Left colon (tissue), 2 donors: Measurements from ENCODE around the gene CDK8. TPM values are rescaled to one million over a fixed set of nuclear protein-coding genes. Genes with fewer than 3 reads are reported as not detected.

ENCODE experiments used
- ATAC-seq: fragments of 200-7000 bp; cut with Tn5 transposase; one replicate; pipeline ENCODE4 v1.9.1; 2020; ENCODE audit warnings: mild to moderate bottlenecking, moderate library complexity
- DNase-seq, 2 donors: peaks; one replicate each; pipeline ENCODE4 v3.0.0-alpha.2; 2020
- intact Hi-C, 2 donors: fragments of 100-400 bp; cut with DNase I in 1 of 2; cut with micrococcal nuclease in 1 of 2; formaldehyde crosslinking; loops; one replicate each; pipeline versions ENCODE4 v1.11.2 to v1.14.0; 2022; cut with DNase I, micrococcal nuclease
- long read RNA-seq: library from polyadenylated mRNA; unstranded; transcript quantifications from one replicate; pipeline ENCODE4 v2.0.0, GENCODE V29; 2021
- total RNA-seq, 2 donors: library from RNA; stranded (reverse); fragmentation: NEBNext Ultra II Directional; extraction: Animal tissue kit (Norgen Biotek cat#: 25700); gene quantifications; one replicate each; pipeline ENCODE4 v1.2.1, GENCODE V29; 2021
- donor health status: DM: no; HTN: no; CAD: no.
- donor health status: DM: yes; HTN: yes; CAD: no.

CDK8 gene
- total RNA-seq: 10 to 100 TPM; 16.5 to 23.0 TPM
- long read RNA-seq, transcript CDK8-201 (13 exons, 3,055 nt): major isoform, 7 of 11 reads
- long read RNA-seq, partial matches to known transcripts: 2 of 11 reads
- long read RNA-seq, other reads (novel, unspliced or antisense): 2 of 11 reads

DNA sequence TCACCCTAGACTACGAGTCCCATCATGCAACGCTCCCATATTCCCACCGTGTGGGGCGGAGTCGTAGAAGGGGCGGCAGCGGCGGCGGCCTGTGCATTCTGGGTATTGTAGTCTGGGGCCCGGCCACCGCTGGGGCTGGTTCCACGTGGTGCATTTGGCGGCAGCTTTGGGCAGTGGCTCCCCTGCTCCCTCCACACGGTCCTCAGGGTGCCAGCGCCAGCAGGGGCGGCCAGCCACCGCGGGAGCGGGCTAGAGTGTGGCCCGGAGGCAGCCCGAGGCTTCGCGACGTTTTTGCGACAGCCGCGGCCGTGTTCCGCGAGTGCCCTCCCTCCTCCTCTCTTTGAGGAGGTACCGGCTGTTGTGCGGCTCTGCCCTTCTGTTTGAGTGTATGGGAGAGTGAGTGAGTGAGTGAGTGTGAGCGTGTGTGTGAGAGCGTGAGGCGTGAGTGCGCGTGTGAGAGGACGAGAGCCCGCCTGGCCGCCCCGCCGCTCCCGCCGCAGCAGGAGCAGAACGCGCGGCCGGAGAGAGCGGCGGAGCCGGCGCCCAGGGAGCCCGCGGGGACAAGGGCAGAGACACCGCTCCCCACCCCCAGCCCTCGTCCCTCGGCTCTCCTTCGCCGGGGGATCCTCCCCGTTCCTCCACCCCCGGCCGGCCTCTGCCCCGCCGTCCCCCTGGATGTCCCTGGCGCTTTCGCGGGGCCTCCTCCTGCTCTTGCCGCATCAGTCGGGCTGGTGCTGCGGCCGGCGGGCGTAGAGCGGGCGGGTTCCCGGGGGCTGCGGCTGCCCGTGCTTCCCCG, at the start of gene CDK8:
TSS of gene CDK8 (plus strand) at position 343 of the 796 bp plus-strand sequence. CDS start 513 bp downstream, outside the sequence.
- DNase-seq (peak; percentile 93 to 95), ATAC-seq (peak; percentile 90)
- intact Hi-C loops: no loop called here

DNA sequence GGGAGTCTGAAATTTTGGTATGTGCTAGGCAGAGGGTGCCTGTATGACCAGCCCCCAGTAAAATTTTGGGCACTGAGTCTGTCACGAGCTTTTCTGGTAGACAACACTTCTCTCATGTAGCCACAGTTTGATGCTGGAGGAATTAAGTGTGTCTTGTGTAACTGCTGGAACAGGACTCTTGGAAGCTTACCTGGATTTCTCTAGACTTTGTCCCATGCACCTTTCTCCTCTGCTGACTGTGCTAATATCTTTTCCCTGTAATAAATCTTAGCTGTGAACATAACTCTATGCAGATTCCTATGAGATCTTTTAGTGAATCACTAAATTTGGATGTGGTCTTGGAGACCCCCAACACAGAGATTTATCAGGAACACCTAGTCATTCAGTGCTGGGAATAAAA, 45.6 kb upstream of the CDK8 start:
- ATAC-seq (no peak), DNase-seq (no peak)
- intact Hi-C loops: no loop called here

DNA sequence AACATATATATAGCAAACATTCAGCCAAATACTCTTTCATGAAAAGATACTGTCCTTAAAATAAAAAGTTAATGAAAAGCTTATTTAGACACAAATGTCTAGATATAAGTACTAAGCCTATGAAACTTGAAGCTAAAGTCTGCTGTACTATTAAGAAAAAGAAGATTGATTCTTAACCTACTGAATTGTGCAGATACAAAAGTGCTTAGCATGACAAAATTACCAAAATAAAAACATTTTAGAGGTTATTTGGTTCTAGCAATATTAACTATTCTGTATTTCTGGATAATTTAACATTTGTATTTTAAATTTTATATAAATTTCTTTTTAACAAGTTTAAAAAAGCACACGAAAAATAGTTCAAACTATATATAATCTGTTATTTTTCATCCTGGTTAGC, 40.6 kb upstream of the CDK8 start:
- no peak for ATAC-seq
- intact Hi-C loops: no loop called here
- DNase-seq: no peak

DNA sequence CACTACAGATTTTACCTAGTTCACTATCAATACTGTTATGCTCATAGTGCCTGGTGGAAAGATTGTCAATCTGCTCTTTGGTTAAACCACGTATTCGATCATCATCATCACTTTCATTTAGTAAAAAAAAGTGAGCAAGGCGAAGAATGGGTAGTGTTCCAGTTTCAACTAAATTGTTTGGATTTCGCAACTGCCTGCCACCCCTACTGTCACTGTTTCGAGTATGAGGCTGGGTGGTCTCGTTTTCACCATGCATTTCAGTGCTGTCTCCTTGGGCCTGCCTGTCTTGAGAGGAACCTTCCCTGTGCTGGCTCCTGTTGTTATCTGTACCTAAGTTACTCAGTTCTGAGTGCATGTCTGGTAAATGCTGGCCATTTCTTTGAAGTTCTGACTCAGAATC, 39.9 kb upstream of the CDK8 start:
- DNase-seq (no peak), ATAC-seq (no peak)
- intact Hi-C loops: no loop called here

DNA sequence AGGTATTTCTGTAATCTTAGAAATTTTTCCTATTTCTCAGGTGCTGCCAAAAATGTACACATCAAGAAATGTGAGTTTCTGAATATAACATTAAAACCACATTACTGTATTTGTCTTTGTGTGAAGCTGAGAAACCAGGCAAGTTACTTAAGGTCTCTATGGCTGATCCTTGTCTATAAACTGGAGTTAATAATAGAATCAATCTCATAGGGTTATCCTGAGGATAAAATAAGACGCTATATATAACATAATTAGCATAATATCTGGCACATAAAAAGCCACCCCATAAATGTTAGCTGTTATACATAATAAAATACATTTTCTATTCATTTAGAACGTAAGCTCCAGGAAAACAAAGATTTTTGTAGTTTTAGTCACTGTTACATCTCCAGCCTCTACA, 37.9 kb upstream of the CDK8 start:
- intact Hi-C loops: no loop called here
- DNase-seq (no peak), ATAC-seq (no peak)

DNA sequence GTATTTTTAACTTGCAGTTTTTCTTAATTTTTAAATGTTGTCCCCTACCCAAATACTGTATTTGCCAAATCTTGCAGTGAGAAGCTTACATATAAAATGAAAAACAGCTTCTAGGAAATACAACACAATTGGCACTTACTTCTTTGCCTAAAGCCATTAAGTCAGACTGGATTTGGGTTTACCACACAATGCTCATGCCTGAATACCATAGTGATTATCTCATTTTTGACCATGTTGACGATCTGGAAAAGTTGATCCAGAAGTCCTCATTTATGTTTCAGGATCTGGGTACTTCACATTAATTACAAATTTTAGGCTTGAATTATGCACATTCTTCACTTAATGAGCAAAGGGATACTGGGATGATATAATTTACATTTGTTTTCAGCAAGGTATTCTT, 34.2 kb upstream of the CDK8 start:
- intact Hi-C loops: no loop called here
- ATAC-seq (no peak), DNase-seq (no peak)

DNA sequence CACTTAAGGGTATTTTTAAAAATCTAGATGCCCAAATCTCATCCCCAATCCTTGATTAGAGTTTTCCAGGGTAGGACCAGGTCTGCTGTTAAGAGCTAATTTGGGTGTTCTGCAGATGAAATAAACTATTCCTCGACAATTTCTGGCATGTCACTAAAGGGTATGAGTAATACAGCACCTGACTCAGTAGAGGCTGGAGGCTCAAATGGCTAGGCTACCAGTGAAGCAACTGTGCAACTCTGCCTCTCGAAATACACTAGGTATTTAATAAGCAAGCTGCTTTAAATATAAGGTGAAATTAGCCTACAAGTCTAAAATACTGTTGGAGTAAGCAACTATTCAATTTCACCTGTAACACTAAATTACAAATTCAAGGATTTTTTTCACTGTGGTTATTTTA, 33.4 kb upstream of the CDK8 start:
- ATAC-seq: no peak
- intact Hi-C loops: no loop called here
- DNase-seq: no peak

DNA sequence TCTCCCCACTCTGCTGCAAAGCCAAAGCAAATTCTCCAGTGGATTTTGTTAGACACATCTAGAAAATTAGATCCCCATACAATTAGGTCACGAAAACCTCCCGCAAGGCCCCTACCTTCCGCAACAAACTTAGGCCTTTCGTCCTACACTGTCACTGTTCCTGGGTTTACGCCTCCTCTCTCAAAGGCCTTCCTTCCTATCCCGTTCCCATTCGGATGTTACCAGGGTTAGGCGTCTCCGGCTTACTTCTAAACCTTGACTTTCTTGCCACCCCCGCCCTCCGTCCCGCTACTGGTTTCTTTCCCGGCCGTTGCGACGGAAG, 32.6 kb upstream of the CDK8 start:
- intact Hi-C loops: no loop called here
- peak; percentile 64 for ATAC-seq
- no peak for DNase-seq

DNA sequence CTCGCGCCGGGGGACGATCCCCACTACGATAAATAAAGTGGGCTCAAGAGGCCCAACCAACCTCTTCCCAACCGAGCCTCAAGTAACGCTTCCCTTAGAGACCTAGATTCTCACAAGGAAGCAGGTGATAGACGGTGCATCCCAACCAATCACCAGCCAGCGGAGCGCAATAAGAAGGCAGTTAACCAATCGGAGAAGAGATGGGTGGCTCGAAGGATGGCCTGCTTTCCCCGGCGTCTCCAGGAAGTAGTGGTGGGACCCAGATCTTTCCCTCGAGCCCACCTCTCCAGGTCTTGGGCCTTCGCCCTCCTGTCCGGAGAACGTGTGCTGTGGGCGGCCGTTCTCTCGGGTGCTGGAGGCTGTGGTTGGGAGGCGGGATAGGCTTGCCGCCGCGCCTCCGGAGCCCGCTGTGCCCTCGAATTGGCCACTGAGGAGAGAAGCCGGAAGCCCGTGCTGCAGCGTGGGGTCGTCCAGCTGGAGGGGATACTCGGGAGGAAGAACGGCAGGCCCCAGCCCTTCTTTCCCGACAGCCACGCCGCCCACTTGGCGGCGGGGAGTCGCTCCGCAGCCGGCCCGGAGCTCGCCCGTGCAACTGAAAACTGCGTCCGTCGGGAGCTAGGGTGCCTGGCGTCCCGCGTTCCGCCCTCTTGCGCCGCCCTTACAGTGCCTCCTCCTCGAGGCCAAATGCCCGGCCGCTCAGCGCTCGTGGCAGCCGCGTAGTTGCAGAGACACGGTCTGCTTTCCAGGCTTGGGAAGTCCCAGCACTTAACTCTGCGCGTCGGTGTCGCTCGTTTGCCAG, 32.0 kb upstream of the CDK8 start, which contains the start of gene RNF6:
TSS of gene RNF6 (minus strand) at position 594 of the 799 bp plus-strand sequence. CDS start 2,665 bp downstream, outside the sequence.
- ATAC-seq (peak; percentile 96), DNase-seq (peak; percentile 92 to 96)
- intact Hi-C loops: no loop called here

DNA sequence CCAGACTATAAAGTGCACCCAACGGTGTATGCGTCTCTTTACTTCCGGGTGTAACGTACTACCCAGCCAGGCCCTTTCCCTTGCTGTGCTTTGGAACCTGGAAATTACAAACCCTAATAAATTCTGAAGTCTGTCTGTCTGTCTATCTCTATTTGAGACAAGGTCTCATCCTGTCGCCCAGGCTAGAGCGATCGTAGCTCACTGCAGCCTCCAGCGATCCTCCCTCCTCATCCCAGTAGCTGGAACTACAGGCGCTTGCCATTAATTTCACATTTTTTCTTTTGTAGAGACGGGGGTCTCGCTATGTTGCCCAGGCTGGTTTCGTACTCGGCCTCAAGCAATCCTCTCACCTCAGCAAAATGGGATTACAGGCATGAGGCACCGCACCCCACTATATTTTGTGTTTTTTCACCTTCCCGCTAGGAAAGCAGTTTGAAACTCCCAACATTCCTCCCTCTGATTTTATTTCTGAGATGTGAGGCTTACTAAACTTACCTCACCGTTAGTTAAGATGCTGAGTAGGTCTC, 31.3 kb upstream of the CDK8 start:
- intact Hi-C loops: no loop called here
- DNase-seq (no peak), ATAC-seq (peak; percentile 77)

DNA sequence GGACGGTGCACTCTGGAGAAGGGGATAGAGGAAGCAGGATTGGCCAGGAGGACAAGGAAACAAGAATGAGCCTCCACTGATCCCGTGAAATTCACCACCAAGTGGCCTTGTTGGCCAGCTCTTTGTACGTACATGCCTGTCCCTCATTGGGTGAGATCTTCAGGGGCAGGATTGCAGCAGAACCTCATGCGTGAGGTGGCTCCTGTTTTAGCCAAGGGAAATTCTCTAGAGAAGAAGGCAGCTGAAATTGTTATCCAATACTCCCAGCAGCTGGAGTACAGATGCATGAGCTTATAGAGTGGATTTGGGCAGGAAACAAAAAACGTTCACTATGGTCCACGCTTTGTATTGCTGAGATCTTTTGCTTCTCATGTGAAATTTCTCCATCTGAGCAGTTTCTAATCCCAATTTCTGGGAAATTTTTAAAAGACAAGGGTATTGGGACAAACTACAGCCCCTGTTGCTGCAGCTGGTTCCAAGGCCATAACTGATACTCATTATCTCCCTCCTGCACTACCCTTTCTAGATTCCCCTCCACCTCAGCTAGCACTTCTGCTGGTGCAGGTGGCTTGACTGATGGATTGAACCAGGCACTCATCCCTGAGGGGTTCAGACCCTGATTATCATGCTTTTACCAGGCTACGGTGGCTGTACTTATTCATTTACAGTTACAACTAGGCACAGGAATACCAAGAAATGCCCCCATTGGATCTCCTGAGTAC, 27.9 kb upstream of the CDK8 start:
- DNase-seq (no peak), ATAC-seq (no peak)
- intact Hi-C loops: no loop called here

DNA sequence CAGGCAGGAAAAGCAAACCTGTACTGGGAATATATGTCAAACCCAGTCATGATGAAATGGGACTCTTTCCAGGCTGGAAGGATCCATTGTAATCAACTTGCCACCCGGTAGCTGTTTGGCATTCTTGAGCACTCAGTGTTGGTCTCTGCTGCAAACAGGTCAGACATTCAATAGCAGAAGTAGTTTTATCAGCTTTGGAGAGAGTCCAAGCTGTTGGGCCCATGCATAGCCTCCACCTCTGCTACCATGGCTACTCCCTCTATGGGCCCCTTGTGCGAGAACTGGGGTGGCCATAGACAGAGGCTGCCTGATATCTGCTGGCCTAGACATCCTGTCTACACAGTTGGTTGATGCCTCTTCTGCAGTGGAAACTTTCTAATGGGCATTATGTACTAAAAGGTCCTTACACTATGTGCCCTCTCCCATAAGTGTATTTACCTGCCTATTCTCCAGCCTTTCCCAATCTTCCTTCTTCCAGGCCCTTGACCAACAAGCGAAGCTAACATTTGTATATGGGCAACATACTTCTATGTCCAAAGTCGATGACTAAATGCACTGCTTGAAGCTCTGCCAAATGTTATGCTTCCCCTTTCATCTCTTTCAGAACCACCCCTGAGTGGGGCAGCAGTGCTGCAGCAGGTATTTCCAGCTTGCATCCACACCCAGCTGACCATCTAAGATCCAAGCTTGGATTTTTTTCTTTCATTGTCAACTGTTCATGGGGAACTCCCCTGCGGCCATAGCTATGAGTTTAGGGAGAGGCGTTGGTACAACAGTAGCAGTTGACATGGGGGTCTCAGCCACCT, 26.6 kb upstream of the CDK8 start:
- ATAC-seq (no peak), DNase-seq (no peak)
- intact Hi-C loops: no loop called here

DNA sequence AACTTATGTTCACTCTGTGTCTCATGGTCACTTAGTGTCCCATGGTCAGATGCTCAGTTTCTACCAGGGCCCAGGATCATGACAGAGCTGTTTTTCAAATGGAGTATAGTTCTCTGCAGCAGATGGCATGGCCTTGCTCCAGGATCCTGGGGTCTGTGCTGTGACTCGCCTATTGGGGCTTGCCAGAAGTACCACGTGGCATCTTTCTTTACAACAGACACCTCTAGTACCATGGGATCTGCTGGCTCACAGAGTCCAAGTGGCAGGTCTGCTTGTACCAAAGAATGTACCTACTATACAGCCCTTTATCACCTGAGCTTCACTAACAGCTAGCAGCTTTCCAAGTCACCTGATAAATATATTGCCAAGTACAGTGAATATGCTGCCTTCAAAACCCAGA, 25.8 kb upstream of the CDK8 start:
- ATAC-seq (no peak), DNase-seq (no peak)
- intact Hi-C loops: no loop called here

DNA sequence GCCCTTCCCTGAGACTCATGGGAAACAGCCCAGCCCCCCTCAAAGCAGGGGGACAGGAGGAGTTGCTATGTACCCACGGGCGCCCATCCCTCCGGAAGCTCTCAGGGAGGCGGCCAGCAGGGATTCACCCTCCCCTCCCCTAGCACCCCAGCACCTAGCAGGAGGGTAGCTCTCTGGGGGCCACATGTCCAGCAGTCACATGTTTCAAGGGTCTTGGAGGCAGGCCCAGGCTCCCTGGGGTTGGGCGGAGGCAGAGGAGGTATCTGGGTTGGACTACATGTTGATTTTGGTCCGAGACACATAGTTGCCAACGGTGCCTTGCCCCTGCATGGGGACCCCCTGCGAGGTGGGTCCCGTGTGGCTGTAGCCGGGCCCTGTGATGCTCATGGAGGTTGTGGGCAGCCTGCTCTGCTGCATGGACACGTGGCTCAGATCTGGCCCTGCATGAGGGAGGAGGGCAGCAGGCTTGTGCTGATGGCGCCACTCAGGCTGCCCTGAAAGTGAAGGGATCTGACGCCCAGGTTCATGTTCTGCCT, 24.8 kb upstream of the CDK8 start:
- ATAC-seq (no peak), DNase-seq (no peak)
- intact Hi-C loops: no loop called here

DNA sequence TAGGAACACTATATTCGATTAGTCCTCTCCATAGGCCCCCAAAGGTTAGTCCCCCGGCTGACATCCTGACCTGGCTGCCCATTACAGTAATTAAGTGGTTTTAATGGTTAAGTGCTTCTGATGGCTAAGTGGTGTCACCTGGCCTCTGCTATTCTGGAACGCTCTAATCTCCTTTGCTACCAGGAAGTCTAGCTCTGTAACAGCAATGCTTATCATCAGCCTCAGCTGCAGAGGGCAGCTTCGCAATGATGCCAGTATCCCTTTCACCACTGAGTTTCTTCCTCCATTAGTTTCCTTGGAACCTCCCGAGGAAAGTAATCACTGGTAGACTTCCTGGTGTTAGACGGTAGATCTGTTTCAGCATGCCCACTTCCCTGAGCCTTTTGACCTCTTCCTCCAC, 23.2 kb upstream of the CDK8 start:
- DNase-seq (no peak), ATAC-seq (no peak)
- intact Hi-C loops: no loop called here

DNA sequence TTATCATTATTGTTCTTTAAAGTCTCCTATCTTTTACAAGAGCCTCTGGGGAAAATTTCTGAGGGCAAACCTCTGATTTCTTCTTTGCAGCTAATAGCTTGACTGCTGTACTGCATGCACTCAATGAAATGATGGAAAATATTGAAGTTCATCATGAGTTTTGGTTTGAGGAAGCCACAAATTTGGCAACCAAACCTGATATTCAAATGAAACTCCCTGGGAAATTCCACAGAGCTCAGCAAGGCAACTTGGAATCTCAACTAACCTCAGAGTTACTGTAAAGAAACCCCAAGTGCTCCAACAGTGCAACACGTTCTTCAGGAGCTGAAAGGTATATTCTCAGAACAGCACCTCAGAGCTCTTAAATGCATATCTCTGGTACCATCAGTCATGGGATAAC, 17.6 kb upstream of the CDK8 start:
- intact Hi-C loops: no loop called here

DNA sequence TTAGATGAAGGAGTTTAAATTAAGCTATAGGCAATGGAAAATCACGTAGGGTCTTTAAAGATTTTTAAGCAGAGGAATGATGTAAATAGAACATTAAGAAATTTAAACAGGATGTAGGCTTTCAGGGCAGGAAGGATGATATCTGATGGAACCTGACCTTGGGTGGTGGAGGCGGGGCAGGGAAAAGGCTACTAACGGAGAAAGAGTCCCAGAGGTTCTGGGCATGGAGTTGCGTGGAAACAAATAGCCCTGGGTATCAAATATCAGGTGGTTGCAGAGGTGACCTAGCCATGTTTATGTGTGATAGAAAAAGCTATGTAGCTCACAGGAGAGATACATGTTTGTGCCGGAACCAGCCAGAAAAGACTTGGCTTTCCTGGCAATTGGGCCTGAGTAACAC, 7.8 kb upstream of the CDK8 start:
- ATAC-seq (no peak), DNase-seq (no peak)
- intact Hi-C loops: no loop called here

More for the DNA sequence above, 17.6 kb upstream of the CDK8 start:
- ATAC-seq (no peak), DNase-seq (no peak)

DNA sequence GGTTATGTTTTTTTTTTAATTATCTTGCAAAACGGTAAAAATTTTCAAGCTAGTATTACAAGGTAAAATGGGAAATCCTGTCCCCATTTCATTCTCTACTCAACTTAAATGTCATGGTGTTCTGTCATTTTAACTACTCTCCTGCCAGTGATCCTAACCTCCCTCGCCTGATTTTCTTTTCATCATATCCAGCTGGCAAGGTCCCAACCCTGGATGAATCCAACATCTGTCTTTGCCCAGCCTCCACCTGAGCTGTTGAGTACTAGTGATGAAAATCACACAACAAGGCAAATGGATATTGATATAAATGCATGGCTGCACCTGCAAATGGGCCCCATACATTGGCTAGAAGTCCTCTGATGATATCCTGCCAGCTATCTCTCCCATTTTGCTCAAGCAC, 6.9 kb upstream of the CDK8 start:
- ATAC-seq: no peak
- intact Hi-C loops: no loop called here
- no peak for DNase-seq
